ENCODE results near the gene BCL7B.
"Not testable (repeated sequence)": the region's sequence is repeated elsewhere in the genome, so short reads cannot be mapped to it uniquely, and the experiment has no call there.

The BCL7B gene

DNA sequence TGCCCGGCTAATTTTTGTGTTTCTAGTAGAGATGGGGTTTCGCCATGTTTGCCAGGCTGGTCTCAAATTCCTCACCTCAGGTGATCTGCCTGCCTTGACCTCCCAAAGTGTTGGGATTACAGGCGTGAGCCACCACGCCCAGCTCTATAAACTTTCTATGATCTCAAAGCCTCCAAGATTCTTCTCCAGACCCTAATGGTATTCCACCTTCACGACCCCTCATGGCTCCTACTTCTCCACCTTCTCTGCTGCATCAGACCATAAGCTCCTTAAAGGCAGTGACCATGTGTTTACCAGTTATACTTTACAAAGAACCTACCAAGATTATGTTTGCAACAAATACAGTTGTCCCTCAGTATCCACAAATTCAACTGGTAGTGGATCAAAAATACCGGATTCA, 25.3 kb downstream of the BCL7B start:
- FAIRE-seq, result no peak

DNA sequence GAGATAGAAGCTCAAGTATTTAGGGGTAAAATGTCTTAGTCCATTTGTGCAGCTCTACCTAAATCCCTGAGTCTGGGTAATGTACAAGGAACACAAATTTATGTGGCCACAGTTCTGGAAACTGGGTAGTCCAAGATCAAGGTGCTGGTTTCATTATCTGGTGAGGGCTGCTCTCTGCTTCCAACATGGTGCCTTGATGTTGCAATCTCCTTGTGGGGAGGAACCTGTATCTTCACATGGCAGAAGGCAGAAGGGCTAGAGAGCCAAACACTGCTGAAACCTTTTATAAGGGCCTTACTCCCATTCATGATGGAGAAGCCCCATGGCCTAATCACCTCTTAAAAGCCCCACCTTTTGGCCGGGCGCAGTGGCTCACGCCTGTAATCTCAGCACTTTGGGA, 26.7 kb downstream of the BCL7B start:
- no peak for FAIRE-seq

DNA sequence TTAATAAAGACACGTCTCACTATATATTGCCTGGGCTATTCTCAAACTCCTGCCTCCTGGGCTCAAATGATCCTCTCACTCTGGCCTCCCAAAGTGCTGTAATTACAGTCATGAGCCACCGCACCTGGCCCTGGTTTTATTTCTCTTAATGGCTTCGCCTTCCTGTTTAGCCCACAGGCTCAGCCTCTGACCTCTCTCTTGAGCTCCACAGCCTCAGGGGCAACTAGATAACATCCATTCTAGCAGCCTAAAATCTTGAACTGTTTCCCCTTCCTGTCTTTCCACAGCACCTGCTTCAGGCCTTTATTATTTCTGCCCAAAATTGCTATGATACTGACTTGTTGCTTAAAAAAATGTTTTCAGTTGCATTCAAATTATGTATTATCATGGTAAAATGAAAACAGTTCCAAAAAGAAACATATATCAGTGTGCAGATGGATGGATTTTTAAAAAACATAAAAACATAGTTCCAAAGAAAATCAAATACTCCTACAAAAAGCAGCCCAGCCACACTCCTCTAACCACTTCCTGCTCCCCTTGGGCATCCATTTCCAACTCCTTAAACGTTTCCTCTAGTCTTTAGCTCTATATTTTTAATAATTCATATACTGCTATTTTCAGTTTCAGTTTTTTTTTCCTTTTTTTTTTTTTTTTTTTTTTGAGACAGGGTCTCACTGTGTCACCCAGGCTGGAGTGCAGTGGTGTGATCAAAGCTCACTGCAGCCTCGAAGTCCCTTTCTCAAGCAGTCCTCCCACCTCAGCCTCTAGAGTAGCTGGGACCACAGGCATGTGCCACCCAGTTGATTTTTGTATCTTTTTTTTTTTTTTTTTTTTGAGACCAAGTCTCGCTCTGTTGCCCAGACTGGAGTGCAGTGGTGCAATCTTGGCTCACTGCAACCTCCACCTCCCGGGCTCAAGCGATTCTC, 30.3 kb downstream of the BCL7B start:
- FAIRE-seq, result no peak

DNA sequence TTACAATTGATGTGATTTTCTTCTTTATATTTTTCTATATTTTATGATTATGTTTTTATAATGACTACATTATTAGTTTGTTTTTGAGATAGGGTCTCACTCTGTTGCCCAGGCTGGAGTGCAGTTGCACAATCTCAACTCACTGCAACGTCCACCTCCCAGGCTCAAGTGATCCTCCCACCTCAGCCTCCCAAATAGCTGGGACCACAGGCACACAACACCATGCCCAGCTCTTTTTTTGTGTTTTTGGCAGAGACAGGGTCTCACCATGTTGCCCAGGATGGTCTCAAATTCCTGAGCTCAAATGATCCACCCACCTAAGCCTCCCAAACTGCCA, 31.4 kb downstream of the BCL7B start:
- FAIRE-seq, result not testable (repeated sequence)

DNA sequence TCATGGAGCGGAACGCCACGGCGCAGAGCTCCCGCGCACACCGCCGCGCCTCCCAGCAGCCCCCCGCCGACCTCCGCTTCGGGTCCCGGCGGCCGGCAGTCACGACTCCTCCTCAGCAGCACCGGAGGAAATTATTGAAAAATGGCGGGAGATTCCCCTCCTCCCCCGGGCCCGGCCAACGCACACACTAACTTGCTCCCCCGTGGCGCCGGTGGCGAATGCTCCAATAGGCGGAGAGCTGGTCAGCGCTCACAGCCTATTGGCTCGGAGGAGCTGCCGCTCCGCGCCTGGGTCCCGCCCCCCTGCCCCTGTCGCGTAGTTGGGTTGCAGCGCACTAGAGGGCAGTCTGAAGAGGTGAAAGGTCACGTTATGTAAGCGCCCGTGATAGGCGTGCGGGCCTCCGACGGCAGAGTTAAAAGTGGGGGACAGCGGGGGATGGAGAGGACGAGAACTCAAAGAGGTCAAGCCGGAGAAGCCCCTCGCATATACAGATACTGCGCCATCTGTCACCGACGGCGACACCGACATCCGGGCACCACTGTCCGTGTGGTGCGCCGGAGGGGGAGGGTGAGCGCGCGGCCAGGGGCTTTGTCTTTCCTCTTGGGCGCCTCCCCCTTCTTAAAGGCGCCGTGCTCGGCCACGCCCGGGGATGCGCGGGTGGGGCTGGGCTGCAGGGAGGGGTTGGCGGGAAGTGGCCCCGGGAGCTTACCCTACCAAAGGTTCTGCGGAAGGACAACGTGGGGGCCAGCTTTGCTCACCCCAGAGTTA, 35.2 kb downstream of the BCL7B start, which contains the start of gene BAZ1B:
Gene BAZ1B (minus strand): TSS at position 189 of the 768 bp plus-strand sequence. CDS start 360 bp downstream, outside the sequence.
- FAIRE-seq, result no peak

DNA sequence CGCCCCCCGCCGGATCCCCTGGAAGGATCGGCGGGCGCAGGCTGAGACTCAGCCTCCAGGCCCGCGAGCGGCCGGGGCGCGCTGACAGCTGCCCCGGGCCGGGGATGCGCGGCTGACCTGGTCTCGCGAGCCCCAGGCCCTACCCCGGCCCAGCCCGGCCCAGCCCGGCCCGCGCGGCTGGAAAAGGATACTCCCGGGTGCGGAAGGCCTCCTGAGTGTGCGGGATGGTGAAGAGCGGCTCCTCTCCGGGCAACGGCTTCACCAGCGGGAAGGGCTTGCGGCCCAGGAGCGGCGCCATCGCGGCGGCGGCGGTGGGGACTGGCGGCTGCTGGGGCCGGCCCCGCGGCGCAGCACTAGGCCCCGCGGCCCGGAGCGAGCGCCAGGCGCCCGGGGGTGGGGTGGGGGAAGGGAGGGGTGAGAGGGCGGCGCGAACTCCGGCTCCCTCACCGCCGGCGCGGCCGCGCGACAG, 35.8 kb downstream of the BCL7B start:
- no peak for FAIRE-seq

DNA sequence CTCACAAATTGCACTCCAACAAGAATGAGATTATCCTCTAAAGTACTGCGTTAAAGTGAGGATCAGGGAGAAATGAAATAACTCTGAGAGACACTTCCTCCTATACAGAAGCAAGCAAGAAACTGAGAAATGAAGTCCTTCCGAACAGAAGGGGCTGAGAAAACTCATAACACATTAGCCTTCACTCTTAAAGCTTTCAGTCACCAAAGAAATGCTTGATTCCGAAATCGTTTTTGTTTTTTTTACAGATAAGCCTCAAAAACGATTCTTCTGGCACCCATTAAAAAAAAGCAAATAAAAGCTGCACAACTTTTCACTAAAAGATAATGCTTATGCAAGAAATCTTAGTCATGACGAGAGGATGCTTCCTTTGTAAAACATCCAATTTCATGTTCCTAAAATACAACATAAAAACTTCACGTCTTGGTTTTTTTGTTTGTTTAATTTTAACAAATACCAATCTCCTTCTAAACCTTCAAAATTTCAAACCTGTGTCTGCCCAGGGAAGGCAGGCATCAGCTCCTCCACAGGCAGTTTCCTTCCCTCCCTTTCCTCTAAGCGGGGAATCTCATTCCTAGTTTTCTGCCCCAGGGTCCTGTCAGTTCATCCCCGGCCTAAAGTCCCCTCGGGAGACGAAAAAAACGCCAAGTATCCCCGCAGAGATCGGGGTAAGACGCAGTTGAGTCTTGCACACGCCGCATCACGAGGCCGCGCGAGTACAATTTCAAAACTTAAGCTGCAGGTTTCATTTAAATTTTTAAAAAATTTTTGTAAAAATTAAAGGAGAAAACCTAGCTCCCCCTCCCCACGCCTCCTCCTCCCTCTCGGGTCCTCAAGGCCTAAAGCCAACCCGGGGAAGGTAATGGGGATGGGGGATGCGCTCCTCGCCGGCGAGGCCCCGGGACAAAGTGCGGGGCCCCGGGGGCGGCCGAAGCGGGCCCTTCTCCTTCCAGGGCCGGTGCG, 36.5 kb downstream of the BCL7B start:
- FAIRE-seq, result no peak

DNA sequence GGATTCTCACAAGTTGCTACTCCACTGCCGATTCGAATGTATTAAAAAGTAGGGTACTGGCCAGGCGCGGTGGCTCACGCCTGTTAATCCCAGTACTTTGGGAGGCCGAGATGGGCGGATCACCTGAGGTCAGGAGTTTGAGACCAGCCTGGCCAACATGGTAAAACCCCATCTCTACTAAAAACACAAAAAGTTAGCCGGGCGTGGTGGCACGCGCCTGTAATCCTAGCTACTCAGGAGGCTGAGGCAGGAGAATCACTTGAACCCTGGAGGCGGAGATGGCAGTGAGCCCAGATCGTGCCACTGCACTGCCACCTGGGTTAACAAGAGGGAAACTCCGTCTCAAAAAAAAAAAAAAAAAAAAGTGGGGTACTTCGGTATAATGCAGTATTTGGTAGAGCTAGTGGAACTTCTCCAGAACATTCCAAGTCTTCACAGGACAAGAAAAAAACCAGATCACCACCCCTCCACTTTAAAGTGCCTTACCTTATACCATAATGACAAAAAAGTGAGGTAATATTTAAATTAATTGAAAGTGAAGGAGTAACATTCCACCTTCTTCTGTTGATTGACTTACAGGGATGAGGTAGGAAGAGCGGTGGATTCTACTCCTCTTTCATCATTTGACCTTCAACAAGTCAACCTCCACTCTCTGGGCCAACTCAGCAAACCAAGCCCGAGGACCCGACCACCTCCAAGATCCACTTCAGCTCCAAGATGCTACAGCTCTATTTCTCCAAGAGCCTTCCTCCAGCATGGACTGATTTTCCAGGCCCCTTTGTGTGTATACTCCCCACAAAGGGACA, 37.4 kb downstream of the BCL7B start:
- FAIRE-seq, result no peak

DNA sequence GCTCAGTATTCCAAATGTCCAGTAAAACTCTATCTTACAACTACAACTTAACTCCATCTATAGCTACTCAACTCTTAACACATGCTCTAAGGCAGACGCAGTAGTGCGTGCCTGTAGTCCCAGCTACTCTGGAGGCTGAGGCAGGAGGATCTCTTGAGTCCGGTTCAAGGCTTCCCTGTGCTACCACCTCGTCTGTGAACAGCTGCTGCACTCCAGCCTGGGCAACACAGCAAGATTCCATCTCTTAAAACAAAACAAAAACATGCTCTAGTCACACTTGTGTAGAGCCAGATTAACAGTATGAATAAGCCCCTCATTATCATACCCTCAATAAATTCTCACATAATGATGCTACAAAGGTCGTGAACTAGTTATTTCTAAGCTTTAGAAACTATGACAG, 39.0 kb downstream of the BCL7B start:
- no peak for FAIRE-seq

DNA sequence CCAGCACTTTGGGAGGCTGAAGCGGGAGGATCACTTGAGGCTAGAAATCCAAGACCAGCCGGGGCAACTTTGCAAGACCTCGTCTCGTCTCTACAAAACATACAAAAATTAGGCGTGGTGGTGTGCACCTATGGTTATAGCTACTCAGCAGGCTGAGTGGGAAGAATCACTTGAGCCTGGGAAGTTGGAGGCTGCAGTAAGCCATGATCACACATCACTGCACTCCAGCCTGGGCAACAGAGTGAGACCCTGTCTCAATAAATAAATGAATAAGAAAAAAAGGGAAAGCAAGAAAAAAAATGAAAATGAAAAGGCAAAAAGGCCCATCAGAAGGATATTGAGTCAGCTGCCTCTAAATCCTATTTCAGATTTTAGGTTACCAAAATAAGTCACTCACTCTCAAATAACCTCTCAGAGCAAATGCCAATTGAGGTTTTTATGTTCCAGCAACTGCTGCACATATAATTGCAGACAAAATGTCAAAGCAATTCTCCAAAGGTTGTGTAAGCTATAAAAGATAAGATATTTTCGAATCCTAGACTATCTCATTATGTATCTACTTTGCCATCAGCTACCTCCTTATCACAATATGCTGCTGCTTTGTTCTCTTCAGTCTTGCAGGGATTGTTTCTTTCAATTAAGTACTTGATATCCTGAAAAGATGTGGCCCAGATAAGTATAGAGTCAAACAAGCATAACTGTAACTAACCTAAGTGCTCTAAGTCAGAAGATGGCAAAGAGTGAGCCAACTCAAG, 40.1 kb downstream of the BCL7B start:
- FAIRE-seq, result no peak

DNA sequence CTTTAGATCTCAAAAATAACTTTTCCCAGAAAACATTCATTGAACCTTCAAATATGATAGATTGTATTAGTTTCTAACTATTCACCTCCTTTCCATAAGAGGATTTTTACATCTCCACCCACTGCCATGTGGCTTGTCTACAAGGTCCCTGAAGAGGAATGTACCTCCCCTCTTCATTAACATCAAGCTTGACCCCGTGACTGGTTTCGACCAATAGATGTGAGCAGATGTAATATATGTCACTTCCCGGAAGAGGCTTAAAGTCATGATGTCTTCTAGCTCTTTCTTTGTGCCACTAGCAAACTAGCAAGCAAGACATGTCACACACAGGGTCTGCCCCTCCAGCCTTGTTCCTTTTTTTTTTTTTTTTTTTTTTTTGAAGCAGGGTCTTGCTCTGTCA, 42.3 kb downstream of the BCL7B start:
- no peak for FAIRE-seq

DNA sequence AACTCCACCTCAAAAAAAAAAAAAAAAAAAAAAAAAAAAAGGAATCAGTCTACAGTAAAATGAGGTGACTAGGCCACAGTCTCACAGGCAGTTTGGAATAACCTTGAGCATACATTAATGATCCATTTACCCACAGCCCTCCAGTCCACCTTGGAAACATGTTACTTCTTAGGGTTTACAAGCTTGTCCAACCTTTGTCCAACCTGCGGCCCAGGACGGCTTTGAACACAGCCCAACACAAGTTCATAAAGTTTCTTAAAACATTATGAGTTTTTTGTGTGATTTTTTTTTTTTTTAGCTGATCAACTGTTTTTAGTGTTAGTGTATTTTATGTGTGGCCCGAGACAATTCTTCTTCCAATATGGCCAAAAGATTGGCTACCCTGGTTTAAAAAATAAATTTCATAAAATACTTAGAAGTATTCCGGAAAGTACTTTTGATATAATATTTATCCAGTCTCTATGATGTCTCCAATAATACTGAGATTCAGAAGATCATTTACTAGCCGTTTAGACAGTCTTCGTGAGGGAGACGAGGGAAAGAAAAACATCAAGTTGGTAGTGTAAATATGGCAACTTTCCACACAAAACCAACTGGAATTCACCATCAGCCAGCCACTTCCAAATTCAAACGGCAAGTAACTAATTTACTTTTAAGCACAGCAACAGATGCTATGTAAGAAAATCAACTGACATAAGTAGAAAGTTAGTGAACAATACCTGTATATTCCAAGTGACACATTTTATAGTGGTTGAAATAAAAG, 45.3 kb downstream of the BCL7B start:
- no peak for FAIRE-seq

DNA sequence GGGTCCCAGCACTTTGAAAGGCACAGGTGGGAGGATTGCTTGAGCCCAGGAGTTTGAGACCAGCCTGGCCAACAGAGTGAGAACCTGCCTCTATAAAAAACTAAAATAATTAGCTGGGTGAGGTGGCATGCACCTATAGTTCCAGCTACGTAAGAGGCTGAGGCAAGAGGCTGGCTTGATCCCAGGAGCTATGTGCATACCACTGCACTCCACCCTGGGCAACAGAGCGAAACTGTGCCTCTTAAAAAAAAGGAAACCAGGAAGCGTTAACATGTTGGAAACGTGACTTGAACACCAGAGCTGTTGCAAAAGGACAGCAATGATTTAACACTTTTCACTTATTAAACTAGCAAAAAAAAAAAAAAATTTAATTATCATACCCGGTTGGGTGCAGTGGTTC, 48.0 kb downstream of the BCL7B start:
- no peak for FAIRE-seq

DNA sequence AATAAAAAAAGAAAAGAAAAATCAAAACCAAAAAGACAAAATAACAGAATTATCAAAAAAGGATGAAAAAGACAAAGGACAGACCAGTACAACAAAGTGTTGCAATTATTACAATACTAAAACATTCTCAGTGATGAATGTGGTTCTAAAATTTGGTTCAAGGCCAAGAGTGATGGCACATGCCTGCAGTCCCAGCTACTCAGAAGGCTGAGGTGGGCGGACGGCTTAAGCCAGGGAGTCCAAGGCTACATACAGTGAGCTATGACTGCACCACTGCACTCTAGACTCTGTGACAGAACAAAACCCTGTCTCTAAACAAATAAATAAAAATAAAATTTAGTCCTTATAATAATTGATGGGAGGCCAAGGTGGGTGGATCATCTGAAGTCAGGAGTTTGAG, 49.9 kb downstream of the BCL7B start:
- no peak for FAIRE-seq

DNA sequence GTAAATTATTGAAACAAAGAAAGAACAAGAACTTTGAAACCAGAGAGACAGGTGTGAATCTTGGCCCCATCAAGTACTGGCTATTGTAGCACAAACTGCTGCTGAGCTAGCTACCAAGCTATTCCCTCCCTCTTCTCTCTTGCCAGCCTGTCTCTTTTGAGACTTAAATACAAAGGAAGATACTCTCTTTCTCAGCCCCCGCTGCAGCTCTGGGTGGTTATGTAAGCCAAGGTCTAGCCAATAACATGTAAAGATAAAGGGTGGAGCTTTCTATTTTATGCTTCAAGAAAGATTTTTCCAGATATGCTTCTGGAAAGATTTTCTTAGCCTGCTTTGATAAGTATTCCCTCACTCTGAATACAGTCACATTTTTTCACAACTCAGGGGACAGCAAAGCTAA, 52.6 kb downstream of the BCL7B start:
- no peak for FAIRE-seq

DNA sequence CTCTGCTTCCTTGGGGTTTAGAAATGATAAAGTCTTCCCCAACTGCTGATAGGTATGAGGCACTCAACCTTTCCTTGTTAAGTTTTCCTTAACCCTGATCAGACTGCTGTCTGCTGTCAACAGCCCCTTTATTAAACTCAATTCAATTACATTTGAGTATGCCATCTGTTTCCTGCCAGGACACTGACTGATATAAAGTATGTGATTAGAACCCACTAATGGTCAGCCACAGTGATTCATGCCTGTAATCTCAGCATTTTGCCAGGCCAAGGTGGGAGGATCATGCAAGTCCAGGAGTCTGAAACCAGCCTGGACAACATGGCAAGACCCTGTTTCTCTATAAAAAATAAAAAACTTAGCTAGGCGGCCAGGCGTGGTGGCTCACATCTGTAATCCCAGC, 53.5 kb downstream of the BCL7B start:
- no peak for FAIRE-seq

DNA sequence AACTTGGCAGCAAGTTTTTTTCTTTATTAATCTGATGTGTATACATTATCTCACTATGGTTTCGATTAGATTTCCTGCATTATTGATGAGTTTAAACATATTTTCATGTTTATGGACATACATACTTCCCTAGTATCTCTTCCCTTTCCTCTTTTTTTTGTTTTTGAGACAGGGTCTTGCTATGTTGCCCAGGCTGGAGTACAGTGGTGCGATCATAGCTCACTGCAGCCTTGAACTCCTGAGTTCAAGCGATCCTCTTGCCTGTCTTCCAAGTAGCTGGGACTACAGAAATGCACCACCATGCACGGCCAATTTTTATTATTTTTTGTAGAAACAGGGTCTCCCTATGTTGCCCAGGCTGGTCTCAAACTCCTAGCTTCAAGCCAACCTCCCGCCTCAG, 54.3 kb downstream of the BCL7B start:
- no peak for FAIRE-seq

DNA sequence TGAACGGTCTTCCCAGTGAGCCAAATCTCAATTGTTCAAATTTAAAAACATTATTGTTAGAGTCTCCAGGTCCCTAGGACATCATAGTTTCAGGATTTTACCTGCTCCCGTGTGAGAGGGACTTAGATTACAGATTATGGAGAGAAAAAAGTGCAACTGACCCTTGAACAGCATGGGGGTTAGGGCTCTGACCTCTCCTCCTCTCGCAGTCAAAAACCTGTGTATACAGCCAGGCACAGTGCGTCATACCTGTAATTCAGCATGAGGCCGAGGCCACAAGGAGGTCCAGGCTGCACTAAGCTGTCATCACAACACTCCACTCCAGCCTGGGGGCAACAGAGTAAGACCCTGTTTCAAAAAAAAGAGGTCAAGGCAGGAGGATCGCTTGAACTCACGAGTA, 60.9 kb downstream of the BCL7B start:
- FAIRE-seq, result no peak

DNA sequence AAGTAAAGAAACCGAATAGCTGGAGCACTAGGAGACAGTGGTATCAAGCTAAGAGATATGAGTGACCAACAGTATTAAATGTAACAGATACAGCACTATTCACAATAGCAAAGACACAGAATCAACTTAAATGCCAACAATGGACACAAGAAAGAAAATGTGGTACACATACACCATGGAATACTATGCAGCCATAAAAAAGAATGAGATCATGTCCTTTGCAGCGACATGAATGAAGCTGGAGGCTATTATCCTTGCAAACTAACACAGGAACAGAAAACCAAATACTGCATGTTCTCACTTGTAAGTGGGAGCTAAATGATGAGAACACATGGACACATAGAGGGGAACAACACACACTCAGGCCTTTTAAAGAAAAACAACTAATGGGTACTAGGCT, 62.0 kb downstream of the BCL7B start:
- FAIRE-seq, result not testable (repeated sequence)

DNA sequence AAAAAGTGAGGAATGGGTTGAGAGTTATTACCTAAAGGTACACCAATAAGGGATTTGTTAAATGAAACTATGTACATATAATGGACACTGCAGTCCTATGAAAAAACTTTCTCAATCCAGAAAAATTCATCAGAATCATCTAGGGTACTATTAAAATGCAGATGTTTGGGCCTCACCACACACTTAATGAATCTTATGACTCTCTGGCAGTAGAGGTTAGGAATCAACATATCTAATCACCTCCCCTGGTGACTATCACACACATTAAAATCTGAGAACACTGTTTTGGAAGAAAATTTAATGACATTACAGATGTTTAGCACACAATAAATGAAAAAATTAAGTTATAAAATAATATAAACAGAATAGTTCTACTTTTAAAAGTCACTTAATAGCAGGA, 67.5 kb downstream of the BCL7B start:
- FAIRE-seq, result no peak

All from colon (tissue), 2 donors.